Measurements from ENCODE around the gene WDR43.

DNA sequence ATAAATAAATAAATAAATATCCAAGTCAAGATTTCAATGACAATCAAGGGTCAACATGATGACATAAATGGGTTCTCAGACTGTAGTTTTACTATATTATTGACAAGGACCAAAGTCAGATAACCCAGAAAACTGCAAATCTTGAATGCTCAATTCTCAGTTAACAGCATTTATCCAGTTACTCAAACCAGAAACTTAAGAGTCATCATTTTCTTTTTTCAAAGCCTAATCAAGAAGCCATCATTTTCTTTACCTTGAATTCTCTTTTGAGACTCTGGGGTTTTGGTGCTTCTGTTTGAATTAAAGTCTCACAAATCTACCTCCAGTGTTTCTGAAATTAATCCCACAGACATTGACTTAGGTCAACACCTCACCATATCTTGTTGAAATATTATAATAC, 38.5 kb upstream of the WDR43 start:
- TF ChIP-seq, protein P1, sequence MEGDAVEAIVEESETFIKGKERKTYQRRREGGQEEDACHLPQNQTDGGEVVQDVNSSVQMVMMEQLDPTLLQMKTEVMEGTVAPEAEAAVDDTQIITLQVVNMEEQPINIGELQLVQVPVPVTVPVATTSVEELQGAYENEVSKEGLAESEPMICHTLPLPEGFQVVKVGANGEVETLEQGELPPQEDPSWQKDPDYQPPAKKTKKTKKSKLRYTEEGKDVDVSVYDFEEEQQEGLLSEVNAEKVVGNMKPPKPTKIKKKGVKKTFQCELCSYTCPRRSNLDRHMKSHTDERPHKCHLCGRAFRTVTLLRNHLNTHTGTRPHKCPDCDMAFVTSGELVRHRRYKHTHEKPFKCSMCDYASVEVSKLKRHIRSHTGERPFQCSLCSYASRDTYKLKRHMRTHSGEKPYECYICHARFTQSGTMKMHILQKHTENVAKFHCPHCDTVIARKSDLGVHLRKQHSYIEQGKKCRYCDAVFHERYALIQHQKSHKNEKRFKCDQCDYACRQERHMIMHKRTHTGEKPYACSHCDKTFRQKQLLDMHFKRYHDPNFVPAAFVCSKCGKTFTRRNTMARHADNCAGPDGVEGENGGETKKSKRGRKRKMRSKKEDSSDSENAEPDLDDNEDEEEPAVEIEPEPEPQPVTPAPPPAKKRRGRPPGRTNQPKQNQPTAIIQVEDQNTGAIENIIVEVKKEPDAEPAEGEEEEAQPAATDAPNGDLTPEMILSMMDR (IDR thresholded peaks at IDR 0.05; ENCODE audit: low read depth, low read length, missing input control), result no peak
- TF ChIP-seq GABPA (IDR thresholded peaks at IDR 0.05 in 1 of 2, conservative IDR thresholded peaks at IDR 0.05 in 1 of 2) (no peak), HNF4G (IDR thresholded peaks at IDR 0.05) (no peak), FOXA1 (IDR thresholded peaks at IDR 0.05) (no peak), MAX (IDR thresholded peaks at IDR 0.05) (no peak), RAD21 (IDR thresholded peaks at IDR 0.05) (no peak), RXRA (IDR thresholded peaks at IDR 0.05) (no peak)
- TF ChIP-seq, protein P2, sequence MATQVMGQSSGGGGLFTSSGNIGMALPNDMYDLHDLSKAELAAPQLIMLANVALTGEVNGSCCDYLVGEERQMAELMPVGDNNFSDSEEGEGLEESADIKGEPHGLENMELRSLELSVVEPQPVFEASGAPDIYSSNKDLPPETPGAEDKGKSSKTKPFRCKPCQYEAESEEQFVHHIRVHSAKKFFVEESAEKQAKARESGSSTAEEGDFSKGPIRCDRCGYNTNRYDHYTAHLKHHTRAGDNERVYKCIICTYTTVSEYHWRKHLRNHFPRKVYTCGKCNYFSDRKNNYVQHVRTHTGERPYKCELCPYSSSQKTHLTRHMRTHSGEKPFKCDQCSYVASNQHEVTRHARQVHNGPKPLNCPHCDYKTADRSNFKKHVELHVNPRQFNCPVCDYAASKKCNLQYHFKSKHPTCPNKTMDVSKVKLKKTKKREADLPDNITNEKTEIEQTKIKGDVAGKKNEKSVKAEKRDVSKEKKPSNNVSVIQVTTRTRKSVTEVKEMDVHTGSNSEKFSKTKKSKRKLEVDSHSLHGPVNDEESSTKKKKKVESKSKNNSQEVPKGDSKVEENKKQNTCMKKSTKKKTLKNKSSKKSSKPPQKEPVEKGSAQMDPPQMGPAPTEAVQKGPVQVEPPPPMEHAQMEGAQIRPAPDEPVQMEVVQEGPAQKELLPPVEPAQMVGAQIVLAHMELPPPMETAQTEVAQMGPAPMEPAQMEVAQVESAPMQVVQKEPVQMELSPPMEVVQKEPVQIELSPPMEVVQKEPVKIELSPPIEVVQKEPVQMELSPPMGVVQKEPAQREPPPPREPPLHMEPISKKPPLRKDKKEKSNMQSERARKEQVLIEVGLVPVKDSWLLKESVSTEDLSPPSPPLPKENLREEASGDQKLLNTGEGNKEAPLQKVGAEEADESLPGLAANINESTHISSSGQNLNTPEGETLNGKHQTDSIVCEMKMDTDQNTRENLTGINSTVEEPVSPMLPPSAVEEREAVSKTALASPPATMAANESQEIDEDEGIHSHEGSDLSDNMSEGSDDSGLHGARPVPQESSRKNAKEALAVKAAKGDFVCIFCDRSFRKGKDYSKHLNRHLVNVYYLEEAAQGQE (IDR thresholded peaks at IDR 0.05), result no peak
- TF ChIP-seq, protein P3, sequence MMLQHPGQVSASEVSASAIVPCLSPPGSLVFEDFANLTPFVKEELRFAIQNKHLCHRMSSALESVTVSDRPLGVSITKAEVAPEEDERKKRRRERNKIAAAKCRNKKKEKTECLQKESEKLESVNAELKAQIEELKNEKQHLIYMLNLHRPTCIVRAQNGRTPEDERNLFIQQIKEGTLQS (IDR thresholded peaks at IDR 0.05), result no peak

All from liver (tissue), 3 donors.